HPDE6-E6E7 (cell line): ENCODE results near the gene MYO3B.
"Not testable (repeated sequence)": the region's sequence is repeated elsewhere in the genome, so short reads cannot be mapped to it uniquely, and the experiment has no call there.

Source experiments
- DNase-seq: peaks from one replicate; pipeline ENCODE4 v3.0.0; 2011; ENCODE audit warnings: missing footprints; ENCODE audit errors: extremely low spot score

MYO3B gene

DNA sequence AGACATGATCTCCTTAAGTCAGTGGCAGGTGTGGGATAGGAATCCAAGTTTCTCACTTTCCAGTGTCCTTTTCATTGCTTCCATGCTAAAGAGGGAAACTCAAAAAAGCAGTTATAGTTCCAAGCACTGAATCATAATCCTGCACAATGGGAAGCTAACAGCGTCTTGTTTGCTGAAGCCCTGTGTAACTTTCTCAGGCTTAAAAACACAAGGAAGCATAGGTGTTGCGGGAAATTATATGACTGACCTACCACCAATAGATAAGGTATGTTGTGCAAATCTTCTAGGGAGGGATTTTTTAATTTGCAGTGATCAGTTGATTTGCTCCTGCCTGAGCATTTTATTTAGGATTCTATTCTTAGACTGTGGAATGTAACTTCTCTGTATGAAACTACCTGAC, 250.9 kb downstream of the MYO3B start:
- no peak for DNase-seq

DNA sequence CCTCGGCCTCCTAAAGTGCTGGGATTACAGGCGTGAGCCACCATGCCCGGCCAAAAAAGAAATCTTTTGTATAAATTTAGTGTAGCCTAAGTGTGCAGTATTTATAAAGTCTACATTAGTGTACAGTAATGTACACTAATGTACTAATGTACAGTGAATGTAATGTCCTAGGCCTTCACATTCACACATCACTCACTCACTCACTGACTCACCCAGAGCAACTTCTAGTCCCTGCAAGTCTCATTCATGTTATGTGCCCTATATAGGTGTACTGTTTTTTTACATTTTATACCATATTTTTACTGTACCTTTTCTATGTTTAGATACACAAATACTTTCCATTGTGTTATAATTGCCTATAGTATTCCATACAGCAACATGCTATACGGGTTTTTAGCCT, 254.9 kb downstream of the MYO3B start:
- no peak for DNase-seq

DNA sequence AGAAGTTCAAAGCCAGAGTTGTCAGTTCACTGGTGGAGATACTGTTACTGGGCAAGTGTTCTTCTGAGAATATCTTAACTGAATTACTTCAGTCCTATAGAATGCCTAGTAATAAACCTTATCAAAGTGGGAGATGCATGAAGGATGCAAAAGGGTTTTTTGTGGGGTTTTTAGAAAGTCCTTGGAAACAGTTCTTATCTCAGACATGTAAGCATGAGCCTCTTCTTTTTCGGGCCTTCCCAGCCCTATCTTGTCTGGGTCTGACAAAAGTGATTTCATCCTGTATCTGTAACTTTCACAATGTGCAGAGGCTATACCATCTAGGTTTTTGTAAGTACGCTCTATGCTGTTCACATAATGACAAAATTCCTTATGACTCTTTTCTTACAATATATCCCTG, 255.5 kb downstream of the MYO3B start:
- no peak for DNase-seq

DNA sequence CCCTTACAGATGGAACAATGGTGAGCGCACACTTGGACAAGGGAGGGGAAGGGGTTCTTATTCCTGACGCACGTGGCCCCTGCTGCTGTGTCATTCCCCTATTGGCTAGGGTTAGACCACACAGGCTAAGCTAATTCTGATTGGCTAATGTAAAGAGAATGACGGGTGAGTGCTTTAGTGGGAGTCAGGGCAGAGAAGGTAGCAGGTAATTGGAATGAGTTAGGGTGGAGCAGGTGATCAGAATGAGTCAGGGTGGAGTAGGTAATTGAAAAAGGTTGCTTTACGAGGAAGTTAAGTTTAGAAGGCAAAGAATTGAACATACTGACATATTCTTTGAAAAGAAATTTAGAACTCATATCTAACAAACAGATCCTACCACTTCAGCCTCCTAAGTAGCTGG, 256.4 kb downstream of the MYO3B start:
- not testable (repeated sequence) for DNase-seq

DNA sequence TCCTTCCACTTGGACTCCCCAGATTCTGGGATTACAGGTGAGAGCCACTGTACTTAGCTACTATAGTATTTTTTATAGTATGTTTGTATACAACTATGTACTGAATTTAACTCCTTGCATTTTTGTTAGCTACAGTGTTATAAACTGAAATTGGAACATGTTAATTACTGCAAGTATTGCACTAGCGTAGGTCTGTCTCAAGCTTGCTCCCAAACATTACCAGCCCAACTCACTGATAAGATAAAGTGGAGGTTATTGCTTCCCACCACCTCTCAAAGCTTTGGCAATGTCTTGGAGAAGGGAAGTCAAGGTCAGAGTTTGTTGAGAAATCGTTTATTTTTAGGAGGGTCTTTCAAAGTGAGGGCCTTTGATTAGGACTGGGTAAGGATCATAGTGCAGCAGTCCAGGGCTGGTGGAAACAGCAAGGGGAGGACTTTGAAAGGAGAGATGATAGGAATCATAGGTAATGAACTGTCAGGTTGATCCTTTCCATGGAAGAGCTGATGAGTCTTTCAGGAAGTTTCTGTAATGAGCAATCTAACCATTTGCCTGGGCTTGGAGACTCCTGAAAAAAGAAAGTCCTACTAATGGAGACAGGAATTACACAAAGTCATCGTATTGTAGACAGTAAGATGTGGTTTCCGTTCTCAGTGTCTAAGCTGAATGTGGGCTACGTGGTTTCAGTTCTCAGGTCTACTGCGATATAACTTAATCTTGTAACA, 257.1 kb downstream of the MYO3B start:
- DNase-seq, result no peak

DNA sequence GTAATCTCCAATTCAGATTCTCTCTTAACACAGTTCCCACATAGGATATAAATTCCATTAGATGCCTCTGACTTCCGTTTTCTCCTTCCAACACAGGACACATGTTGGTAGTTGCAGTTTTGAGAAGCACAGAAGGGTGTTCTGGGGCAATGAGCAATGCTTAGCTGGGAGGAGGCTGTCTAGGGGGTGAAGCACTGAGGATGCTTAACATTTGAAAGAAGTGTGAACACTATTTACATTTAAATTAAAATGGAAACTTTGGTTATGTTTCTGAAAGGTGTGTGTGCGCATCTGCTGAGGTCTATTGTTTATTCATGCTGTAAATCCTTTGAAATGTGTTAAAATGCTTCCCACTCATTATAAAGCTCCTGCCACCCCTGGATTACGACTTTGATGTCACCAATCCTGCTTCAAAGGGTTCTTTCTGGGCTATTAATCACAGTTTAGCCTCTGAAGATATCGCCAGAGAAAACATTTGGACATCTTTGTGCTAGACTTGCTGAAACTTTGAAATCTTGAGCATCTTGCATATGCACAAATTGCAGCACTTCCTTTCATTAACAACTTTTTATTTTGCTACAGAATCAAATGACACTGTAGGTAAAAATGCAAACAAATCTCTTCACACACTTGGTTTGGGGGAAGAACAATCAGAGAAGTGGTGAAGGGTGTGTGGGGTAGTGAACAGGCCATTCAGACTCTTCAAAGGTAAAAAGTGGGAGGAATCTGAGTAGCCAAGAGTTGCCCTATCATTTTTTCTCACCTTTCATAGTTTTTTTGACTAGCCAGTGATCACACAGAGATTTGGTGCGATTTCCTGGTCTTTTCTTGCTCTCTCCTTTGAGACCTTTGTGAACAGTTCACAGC, 258.4 kb downstream of the MYO3B start:
- DNase-seq, result no peak

DNA sequence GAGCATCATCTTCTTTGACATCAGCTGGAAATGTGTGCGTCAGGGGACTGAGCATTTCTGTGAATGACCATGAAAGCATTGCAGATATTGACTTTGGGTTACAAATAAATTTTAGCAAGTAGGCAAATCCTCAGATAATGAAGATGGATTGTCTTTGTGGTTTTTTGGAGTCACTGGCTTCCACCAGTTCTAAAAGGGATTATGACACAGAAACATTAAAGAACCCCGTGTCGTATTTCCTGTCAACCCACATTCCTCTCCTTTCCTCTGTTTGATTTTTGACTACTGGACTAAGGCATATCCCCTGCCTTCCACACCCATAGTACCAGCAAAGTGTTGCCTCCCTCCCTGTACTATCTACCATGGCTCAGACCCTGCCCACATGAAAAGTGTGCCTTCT, 268.1 kb downstream of the MYO3B start:
- DNase-seq, result no peak

DNA sequence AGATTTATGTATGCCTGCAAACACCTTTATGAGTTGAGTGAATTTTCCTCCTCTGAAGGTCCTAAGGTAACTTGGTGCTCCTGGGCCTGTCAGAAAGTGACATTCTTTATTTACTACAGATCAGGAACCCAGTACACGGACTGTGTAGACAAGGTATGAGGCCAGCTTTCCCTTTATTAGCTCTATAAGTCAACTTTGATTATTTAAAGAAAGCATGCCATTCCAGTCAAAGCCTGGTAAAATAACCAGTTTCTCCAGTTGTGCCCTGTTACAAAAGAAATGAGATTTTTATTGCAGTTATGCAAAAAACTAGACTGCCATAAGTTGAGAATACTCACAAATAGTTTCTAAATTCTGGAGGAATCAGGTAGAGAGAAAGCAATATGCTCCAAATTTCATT, 271.1 kb downstream of the MYO3B start:
- DNase-seq, result no peak

DNA sequence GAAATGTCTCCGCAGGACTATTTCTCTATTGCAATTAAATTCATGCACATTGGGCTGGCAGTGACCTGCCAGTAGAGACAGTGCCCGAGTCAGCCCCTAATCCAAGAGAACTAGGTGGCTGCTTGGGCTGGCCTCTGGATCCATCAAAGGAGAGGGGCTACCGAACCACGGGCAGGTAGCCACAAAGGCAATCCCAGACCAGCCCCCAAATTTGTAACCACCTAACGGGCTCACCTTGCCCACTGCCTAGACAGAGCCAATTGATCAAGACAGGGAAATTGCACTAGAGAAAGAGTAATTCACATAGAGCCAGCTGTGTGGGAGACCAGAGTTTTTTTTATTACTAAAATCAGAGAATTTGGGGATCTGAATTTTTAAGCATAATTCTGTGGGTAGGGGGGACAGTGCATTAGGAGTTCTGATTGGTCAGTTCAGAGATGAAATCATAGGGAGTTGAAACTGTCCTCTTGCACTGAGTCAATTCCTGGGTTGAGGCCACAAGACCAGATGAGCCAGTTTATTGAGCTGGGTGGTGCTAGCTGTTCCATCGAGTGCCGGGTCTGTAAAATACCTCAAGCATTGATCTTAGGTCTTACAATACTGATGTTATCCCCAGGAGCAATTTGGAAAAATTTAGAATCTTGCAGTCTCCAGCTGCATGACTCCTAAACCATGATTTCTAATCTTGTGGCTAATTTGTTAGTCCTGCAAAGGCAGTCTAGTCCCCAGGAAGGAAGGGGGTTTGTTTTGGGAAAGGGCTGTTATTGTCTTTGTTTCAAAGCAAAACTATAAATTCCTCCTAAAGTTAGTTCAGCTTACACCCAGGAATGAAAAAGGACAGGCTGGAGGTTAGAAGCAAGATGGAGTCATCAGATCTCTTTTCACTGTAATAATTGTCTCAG, 276.8 kb downstream of the MYO3B start:
- DNase-seq, result no peak

DNA sequence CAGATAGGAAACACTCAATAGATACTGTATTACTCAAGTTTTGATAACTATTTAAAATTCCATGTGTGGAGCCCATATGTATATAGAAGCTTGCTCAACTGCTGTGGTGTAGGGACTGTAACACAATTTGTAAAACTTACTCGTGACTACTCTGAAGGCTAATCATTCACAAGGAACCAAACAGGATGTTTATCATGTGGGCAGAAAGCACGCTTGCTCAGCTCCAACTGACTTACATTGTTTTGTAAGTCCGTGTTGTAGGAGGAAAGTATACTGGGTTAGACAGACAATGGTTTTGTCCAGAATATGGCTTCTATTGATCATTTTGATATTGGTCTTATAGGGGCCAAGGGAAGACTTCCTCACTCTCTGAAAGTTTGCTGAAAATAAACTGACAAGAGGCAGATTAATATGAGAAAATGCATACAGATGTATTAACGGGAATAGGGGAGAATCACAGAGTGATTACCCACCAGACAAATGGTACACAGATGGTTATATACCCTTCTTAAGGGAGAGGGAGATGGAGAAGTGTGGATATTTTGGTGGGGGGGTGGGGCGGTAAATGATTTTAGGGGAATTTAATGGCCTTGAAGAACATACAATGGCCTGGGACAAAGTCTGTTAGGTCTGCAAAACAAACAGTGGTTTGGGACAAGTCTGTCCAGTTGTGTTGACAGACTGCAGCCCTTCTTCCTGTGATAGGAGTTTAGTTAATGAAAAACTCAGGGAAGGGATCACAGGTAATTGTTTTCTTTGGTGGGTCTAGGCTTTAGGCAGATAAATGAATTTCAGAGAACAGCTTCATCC, 277.9 kb downstream of the MYO3B start:
- no peak for DNase-seq

DNA sequence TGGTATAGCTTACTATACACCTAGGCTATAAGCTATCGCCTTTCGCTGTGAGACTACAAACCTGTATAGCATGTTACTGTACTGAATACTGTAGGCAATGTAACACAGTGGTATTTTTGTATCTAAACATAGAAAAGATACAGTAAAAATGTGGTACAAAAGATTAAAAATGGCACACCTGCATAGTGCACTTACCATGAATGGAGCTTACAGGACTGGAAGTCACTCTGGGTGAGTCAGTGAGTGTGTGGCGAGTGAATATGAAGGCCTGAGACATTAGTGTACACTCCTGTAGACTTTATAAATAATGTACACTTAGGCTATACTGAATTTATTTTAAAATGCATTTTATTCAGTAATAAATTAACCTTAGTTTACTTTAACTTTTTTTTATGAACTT, 279.0 kb downstream of the MYO3B start:
- no peak for DNase-seq

DNA sequence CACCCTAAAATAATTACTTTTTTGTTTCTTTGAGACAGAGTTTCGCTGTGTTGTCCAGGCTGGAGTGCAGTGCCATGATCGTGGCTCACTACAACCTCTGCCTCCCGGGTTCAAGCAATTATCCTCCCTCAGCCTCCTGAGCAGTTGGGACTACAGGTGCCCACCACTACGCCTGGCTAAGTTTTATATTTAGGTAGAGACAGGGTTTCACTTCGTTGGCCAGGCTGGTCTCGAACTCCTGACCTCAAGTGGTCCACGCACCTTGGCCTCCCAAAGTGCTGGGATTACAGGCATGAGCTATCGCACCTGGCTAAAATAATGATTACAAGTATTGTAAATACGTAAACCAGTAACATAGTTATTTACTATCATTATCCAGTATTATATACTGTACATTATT, 279.8 kb downstream of the MYO3B start:
- DNase-seq, result no peak

DNA sequence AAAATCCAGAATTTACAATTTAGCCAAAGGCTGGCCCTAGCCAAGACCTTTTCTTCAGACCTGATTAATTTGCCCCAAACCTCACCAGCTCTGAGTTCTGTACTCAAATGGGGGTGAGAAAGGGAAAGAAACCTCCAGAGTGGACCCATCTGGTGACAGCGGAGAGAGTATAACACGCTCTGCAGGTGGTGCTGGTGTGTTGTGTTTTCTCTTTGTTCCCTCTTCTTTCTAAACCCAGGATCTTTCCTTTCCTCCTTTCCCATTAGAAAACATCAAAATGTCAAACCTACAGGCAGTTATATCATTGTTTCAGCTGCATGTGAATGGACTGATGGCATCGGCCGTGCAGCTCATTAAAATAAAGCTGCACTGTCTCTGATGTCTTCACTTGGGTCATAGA, 283.9 kb downstream of the MYO3B start:
- DNase-seq, result no peak

DNA sequence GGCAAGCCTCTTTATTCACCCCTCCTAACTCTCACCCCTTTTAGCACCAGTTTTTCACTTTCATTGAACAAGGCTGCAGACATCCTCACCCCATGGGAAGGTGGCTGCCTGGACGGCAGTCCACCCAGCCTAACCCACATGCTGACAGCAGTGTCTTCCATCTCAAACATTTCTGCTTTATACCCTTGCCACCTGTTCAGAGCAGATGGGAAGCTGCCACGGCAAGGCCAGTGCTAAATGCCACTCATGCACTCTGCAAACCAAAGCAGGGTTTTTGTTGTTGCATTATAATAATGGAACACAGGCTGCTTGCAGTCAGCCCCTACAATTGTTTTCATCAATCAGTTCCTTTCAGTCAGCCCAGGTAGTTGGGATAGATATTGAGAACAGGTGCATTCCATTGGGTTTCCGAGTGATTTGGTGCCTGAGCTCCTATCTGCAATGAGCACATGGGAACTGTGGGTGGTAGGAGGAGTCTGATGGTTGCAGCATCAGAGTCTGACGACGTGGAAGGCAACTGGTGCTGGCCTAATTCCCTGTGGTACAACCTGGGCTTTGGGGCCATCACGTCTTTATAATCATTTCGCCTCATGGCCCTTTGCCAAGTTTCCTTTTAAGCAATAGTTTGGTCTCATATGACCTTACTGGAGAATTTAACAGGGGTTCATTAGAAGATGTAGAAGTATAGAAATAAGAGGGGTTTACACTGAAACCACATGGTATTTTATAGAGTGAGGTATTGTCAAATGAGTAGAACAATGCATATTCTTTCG, 284.7 kb downstream of the MYO3B start:
- DNase-seq, result no peak

DNA sequence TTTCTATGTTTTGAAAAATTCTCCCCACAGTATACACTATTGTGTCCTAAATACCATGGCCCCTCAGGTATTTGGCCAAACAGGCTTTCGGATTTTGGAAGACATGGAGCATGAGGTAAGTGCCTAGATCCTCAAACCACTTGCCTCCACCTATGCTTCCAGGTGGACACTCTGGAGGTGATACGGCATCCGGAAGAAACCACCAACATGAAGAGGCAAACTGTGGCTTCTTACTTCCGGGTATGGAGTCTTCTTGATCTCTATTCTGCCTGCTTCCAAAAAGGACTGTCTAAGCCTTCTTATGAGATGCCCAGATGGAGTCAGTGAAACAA, 285.2 kb downstream of the MYO3B start:
- DNase-seq, result no peak

DNA sequence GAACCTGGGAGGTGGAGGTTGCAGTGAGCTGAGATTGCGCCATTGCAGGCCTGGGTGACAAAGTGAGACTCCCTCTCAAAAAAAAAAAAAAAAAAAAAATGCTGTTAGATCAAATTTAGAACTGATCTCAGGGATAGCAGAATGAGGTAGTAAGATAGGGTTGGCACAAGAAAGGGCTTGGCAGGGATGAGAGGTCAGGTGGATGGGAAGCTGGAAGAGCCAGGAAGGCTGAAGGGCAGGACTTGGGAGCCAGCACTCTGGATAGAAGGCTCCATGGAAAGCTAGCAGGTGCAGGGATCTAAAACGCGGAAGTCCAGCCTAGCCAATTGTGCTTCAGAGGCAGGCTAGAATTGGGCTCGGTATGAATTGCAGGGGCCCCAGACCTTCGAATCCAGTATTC, 286.3 kb downstream of the MYO3B start:
- DNase-seq, result no peak

DNA sequence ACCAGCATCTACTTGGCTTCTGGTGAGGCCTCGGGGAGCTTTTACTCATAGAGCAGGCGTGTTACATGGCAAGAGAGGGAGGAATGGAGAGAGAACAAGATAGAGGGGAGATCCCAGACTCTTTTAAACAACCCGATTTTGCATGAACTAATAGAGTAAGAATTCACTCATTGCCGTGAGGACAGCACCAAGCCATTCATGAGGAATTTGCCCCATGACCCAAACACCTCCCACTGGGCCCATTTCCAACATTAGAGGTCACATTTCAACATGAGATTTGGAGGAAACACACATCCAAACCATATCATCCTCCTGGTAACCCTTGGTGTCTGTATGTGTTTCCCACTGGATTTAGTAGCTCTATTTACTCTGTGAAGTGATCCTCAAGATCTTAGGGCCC, 287.3 kb downstream of the MYO3B start:
- no peak for DNase-seq

DNA sequence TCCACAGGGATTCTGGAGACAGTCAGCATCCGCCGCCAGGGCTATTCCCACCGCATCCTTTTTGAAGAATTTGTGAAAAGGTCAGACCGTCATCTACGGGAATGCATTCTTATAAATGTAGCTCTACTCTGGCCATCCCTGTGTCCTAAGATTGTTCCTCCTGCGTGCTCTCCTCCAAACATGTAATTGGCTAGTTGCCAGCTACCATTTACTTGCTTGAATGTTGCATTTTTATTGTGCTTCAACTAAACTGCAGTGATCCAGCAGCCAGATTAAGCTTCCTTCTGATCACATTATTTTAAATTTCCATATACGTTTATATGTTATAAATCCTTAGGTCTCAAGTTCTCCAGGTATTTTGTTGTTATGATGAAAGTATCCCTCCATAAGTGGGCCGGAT, 288.7 kb downstream of the MYO3B start:
- DNase-seq, result no peak

DNA sequence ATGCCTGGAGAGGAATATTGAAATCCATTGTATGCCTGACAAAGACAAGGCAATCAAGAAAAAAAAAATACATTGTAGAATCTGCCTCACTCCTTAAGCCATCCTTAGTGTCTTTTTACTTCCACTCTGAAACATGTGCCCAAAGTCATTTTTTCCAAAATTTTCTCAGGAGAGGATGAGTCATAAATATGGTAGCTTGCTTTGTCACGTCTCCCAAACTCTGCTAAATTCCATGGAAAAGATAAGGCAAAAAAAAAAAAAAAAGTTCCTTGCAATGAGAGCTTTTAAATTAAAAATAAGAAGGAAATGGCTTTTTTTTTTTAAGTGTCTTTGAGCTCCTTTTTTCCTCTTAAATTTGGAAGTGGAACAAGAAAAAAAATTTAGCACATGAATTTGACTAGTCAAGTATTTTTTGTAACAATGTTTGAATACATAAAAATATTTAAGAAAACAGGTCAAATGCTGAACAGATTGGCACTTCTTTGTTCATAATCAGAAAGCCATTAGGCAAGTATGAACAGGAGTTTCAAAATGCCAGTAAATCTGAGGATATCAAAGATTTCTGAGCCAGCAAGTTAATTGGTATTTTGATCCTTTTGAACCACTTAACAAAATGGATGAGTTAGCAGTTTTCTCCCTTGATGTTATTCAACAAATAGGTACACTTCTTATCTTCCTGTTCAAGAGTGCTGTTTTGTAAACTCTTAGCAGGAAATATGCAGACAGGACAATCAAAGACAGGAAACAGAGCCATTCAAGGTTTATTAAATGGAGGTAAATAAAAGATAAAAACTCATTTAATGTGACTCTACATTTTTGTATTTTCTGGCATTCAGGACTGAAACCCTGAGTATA, 289.8 kb downstream of the MYO3B start:
- no peak for DNase-seq

DNA sequence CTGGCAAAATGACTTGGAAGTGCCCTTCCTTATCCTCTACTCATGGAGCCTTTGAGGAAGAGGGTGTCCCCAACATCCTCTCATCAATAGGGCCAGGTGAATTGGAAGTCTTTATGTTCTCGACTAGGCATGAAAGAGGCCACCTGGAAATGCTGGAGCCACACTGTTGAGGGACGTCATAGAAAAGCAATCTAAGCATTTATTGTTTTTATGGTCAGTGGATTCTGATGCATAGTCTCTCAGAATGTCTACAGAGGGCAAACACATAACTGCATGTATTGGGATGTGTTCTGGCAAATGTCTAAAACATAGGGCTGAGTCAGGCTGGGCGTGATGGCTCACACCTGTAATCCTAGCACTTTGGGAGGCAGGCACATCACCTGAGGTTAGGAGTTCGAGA, 290.6 kb downstream of the MYO3B start:
- DNase-seq, result no peak
